PC-3 (cell line): Measurements from ENCODE around the gene SPIRE1.

Experiments used
- CTCF ChIP-seq: fragments of 300-600 bp; sonication (generic); conservative IDR thresholded peaks from 2 replicates; pipeline ENCODE4 v1.5.1; 2017; ENCODE audit warnings: antibody characterized with exemption, low read depth, mild to moderate bottlenecking, low read length
- EZH2phosphoT487 ChIP-seq: fragments of 300-600 bp; sonication (generic); IDR thresholded peaks from 2 replicates; pipeline ENCODE4 v1.6.1; 2018; ENCODE audit warnings: mild to moderate bottlenecking, antibody characterized with exemption, low read length, borderline replicate concordance

DNA sequence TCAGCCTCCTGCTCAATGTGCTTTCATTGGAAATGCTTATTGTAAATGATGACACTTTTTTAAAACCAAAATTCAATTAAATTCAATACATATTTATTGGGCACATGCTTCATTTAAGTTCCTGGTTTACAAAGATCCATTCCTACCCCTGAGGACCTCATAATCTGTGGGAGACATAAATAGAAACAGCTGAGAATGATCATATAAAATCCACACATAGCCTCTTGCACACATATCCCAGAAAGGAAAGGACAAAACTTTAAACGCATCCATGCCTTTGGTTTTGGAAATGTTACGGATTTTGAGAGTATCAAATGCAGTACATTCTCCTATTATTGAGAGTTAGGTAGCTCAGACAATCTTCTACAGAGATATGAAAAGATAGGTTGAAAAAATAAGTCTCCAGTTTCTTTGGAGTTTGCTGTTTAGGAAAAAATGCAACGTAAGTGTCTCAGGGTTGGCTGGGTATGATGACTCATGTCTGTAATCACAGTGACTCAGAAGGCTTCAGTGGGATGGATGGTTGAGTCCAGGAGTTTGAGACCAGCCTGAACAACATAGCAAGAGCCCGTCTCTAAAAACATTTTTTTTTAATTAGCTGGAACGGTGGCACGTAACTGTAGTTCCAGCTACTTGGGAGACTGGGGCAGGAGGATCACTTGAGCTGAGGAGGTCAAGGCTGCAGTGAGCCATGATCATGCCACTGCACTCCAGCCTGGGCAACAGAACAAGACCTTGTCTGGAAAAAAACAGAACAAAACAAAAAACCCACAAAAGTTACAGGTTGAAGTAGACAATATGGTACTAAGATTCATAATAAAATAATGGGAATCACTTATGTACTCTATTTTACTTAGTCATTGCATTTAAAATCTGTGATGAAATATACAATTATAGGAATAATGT, 254.1 kb downstream of the SPIRE1 start:
- no peak for TF ChIP-seq CTCF
- TF ChIP-seq EZH2phosphoT487, result no peak
